Stimulated activated CD8-positive, alpha-beta memory T cell treated with anti-CD3 and anti-CD28 coated beads, Interleukin-4, amount 100 ng/mL, for 24 hours (primary cell): ENCODE measurements around the gene NPLOC4.

ENCODE experiments used
- DNase-seq: peaks from one replicate; pipeline ENCODE4 v3.0.0-alpha.2; 2020; ENCODE audit warnings: low read depth

Gene NPLOC4

GRCh38 chr17:81565231-81565630, 71.7 kb downstream of the NPLOC4 start:
- no peak for DNase-seq

GRCh38 chr17:81564778-81565177, 72.1 kb downstream of the NPLOC4 start:
- no peak for DNase-seq

- no peak for DNase-seq
Observed at GRCh38 chr17:81563861-81564586, 72.9 kb downstream of the NPLOC4 start.

DNA sequence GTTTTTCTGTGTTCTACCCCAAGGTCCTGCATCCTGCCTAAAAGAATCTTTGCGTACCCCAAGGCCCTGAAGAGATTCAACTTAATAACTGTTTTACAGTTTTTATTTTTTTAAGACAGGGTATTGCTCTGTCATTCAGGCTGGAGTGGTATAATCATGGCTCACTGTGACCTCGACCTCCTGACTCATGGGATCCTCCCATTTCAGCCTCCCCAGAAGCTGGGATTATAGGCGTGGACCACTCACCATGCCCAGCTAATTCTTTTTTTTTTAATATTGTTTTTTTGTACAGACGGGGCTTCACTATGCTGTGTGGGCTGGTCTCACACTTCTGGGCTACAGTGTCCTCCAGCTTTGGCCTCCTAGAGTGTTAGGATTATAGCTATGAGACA, 75.4 kb downstream of the NPLOC4 start:
- no peak for DNase-seq

- DNase-seq = no peak
Observed at GRCh38 chr17:81558941-81559806, 77.7 kb downstream of the NPLOC4 start.

GRCh38 chr17:81558115-81558468, 78.8 kb downstream of the NPLOC4 start:
- no peak for DNase-seq

DNA sequence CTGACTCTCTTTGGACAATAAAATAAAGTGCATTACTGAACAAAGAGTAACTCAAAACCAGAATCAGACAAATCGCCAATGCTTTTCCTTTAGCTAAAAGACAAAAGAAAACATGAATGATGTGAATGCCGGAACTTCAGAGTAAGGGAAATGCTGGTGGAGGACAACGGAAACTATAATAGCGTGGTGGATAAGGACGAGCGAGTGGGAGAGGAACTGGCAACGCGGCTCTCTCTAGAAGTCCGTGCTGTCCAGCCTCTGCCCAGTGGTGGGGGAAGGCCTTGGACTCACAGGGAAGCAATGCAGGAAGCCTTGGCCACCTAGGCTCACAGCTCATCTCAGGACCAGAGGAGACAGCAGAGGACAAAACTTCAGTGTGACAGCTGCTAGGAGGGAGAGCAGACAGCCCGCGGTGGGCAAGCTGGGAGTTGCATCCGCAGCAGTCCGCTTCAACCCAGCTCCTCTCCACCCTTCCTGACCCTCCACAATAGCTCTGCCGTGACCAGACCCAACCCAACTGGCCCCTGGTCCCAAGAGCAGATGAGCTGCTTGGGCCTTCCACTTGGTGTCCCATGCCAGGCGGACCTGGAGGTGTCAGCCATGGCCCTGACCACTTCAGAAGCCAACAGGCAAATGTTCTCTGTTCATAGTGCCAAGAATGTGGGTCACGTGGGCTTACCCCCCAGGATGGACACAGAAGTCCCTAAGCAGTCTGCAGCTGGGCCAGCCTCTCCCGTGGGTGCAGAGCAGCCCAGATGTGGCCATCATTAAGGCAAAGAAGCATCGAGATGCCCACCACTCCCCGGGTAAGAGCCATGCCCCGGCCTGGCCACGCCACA, 79.4 kb downstream of the NPLOC4 start:
- DNase-seq = no peak

- DNase-seq = no peak
Observed at GRCh38 chr17:81556863-81557262, 80.0 kb downstream of the NPLOC4 start.

DNA sequence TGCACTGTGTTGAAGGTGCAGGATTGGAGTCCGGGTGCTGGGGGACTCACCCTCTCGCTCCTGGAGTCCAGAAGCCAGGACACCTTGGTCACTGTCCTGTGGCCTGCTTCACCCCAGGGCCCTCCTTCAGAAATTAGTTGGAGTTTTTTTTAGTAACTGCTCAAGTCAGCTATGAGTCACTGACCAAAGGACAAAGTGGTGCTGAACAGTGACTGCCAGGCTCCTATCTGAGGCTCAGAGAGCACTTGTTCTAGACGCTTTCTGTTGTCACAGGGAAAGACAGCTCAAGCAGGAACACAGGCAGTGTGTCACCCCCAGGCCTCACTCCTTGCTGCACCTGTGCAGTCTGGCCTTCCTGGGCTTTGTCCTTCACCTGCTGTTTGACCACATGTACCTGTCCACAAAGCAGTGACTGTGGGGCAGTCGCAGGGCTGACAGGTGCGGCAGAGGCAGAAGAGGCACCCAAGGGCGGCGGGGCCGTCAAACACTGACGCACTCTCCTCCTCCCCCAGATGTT, 80.7 kb downstream of the NPLOC4 start:
- DNase-seq = no peak

- DNase-seq = no peak
Observed at GRCh38 chr17:81553616-81554181, 83.2 kb downstream of the NPLOC4 start.

DNA sequence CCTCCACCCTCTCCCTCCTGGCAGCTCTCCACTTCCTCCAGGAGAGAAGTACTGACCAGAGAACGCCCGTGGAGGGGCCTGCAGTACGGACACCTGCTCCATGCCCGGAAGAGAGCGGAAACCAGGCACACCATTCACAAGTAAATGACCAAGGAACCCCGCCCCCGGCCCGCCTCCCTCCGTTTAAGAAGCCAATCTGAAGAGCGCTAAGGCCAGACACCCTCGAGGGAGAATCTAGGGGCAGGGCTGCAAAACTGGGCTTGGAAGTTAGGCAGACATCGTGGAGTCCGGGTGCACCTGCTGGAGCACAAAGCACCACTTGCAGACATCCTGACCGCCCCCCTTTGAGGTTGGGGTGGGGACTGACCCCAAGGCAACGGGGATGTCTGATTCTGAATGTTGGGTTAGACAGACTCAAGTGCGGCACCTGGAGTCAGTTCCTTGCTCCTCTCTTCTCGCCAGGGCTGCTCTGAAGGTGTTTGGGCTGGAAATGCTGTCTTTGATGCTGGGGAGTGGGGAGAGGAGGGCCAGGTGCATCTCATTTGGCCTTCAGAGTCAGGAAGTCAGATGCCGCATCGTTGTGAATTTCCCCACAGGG, 83.8 kb downstream of the NPLOC4 start:
- peak; percentile 70 for DNase-seq

- DNase-seq = peak; percentile 72
Observed at GRCh38 chr17:81552244-81553017, 84.5 kb downstream of the NPLOC4 start, which contains the start of gene FAAP100. Gene FAAP100 (minus strand): TSS chr17:81552353. CDS start chr17:81552330, 23 bp downstream.

DNA sequence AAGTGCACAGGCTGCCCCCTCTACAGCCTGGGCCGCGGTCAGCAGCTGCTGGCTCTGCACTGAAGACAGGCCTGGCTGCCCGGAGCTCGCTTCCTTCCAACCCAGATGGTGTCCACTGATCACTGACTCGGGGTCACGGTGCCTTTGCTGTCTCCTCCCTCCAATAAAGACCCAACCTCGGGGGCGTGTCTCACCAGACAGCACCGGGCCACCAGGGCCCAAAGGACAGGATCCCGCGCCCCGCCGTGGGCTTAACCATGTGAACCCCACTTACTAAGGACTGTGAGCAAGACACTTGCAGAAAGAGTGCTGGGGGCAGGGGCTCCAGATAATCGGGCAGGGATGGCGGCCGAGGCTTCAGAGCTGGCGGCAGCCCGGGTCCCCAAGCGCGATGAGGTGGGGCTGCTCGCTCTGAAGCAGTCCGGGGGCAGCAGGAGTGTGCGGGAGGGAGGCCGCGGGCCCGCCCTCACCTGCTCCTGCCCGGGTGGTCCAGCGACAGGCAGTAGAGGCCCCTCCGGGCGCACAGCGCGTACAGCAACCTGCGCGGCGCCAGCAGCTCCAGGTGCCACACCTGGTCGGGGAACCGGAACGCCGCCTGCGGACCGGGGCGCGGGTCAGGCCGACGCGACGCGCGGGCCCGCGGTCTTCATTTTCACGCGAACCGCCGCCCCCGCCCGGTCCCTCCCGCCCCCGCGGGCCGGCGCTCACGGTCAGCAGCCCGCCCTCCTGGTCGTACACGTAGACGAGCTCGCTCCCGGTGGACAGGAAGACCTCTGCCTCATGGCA, 85.3 kb downstream of the NPLOC4 start:
- DNase-seq = no peak

DNA sequence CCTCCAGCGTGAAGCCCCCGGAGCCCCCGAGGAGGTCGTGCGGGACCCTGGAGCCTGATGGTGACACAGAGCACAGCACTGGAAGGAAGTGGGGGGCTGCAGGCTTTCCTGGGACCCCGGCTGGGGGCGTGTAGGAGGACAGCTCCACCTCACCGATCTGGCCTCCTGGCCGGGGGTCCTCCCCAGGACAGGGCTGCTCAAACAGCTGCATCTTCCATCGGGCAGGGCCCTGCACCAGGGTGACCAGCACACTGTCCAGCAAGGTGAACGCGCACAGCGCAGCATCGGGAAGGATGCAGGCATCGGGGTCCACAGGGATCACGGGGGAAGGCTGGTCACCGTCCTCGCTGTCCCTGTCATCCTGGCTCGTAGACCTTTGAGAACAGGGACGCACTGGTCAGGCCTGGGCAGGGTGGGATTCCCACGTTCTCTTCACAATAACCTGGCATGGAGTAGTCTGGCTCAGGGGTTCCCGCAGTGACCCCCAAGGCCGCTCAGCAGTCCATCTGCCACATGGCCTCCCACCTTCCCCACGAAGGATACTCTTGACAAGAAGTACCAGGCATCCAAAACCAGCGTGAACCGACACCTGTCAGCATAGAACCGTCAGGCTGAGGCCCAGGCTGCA, 86.0 kb downstream of the NPLOC4 start:
- no peak for DNase-seq

GRCh38 chr17:81550285-81550684, 86.6 kb downstream of the NPLOC4 start:
- no peak for DNase-seq

DNA sequence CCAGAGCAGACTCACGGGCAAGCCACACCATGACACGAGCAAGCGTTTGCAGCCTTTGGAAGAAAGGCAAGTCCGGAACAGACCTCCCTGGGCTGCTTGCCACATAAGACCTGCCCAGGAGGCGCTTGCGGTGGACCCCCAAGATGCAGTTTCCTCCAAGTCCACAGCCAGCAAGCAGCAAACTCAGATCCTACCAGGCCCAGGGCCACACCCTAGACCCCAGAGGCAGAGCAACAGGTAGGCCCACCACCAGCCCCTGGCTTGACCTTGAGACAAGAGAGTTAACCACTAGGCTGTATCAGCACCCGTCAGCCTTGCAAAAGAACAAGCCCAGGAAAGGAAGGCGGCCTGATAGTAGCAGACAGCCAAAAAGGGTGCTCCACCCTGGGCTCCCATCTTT, 87.1 kb downstream of the NPLOC4 start:
- DNase-seq = no peak

- DNase-seq = no peak
Observed at GRCh38 chr17:81549031-81549557, 87.8 kb downstream of the NPLOC4 start.

GRCh38 chr17:81547614-81547982, 89.3 kb downstream of the NPLOC4 start:
- DNase-seq = no peak
